COLO668 (cell line): Measurements from ENCODE around the gene SPRY2.

Source experiments
- DNase-seq: peaks from one replicate; lab custom pipeline; 2025; ENCODE audit not compliant: unreplicated experiment; lab: John Stamatoyannopoulos, UW

Gene SPRY2

GRCh38 chr13:80314711-80315653 is 25.9 kb downstream of the SPRY2 start:
- no peak for DNase-seq

- no peak for DNase-seq
Measured at GRCh38 chr13:80313668-80314256, 27.2 kb downstream of the SPRY2 start.

- no peak for DNase-seq
Measured at GRCh38 chr13:80312967-80313366, 28.0 kb downstream of the SPRY2 start.

GRCh38 chr13:80312012-80312704 is 28.8 kb downstream of the SPRY2 start:
- DNase-seq = no peak

- DNase-seq = peak; percentile 36
Measured at GRCh38 chr13:80309926-80310325, 31.0 kb downstream of the SPRY2 start.

GRCh38 chr13:80307401-80307987 is 33.4 kb downstream of the SPRY2 start:
- DNase-seq = no peak

- DNase-seq = no peak
Measured at GRCh38 chr13:80306337-80306972, 34.5 kb downstream of the SPRY2 start.

GRCh38 chr13:80305737-80306136 is 35.2 kb downstream of the SPRY2 start:
- no peak for DNase-seq

GRCh38 chr13:80303225-80303811 is 37.6 kb downstream of the SPRY2 start:
- no peak for DNase-seq

GRCh38 chr13:80299046-80299445 is 41.9 kb downstream of the SPRY2 start:
- DNase-seq = no peak

GRCh38 chr13:80297503-80297902 is 43.4 kb downstream of the SPRY2 start:
- no peak for DNase-seq

- DNase-seq = no peak
Measured at GRCh38 chr13:80297094-80297493, 43.8 kb downstream of the SPRY2 start.

- DNase-seq = no peak
Measured at GRCh38 chr13:80296638-80297037, 44.3 kb downstream of the SPRY2 start.

- DNase-seq = no peak
Measured at GRCh38 chr13:80290591-80290990, 50.3 kb downstream of the SPRY2 start.
